ENCODE data around the gene NFE2. TPM values are rescaled to one million over a fixed set of nuclear protein-coding genes. Genes with fewer than 3 reads are reported as not detected.

NFE2 gene
- total RNA-seq, 2 donors from 2014 or later = 0.26 TPM; not detected in 1

- H3K4me1 ChIP-seq = peaks cover 48% of the 10 kb centered on the region
- no peaks in the 10 kb centered on the region for H3K9me3 ChIP-seq
- H3K27ac ChIP-seq = peak within 1 kb of the TSS; percentile 84 to 99 (median 96)
- TF ChIP-seq CTCF (IDR thresholded peaks at IDR 0.05) (peak in 1 of 7 experiments; percentile 17), POLR2A (IDR thresholded peaks at IDR 0.05) (peak; percentile 88 to 99 (median 99))
- 0% methylated on average over 48 of the region's 48 CpGs for WGBS, 2 donors
- DNase-seq (peak; percentile 96 to 100 (median 98)), ATAC-seq (peak; percentile 87)
- no peaks in the 10 kb centered on the region for H3K27me3 ChIP-seq
- H3K4me3 ChIP-seq = peak within 1 kb of the TSS; percentile 52 to 62
- intact Hi-C loops (cut with DNase I) = no loop called here
- peaks cover 8 to 14% of the 10 kb centered on the region in 2 donors for H3K36me3 ChIP-seq (replicated peaks in 1 of 2; ENCODE audit: insufficient read depth in 1 of 2, low read depth in 2 of 2)
These were observed 20.2 kb downstream of the NFE2 start, which contains the start of gene HNRNPA1 for GRCh38 chr12:54280468-54281260. HNRNPA1 (plus strand) TSS chr12:54280726; CDS start chr12:54280808, 82 bp downstream.

- ATAC-seq (peak; percentile 84), DNase-seq (peak; percentile 99 to 100 (median 100))
- intact Hi-C loops (cut with DNase I) = no loop called here
- Histone ChIP-seq H3K27me3 (no peaks in the 10 kb centered on the region), H3K27ac (peak within 1 kb of the TSS; percentile 84 to 99 (median 96)), H3K9me3 (no peaks in the 10 kb centered on the region), H3K36me3 (replicated peaks in 1 of 2; ENCODE audit: insufficient read depth in 1 of 2, low read depth in 2 of 2) (peaks cover 8 to 10% of the 10 kb centered on the region in 2 donors), H3K4me3 (peak within 1 kb of the TSS; percentile 52 to 62), H3K4me1 (peaks cover 42% of the 10 kb centered on the region)
- TF ChIP-seq CTCF (IDR thresholded peaks at IDR 0.05) (no peak), POLR2A (IDR thresholded peaks at IDR 0.05) (peak; percentile 57 to 92 (median 90))
- 1% methylated on average over 24 to 49 of the region's 49 CpGs for WGBS, 2 donors
These were observed 21.0 kb downstream of the NFE2 start, which contains the start of gene CBX5 for GRCh38 chr12:54279632-54280467. CBX5 (minus strand) TSS chr12:54280122; CDS start chr12:54257650, 22,472 bp downstream.

- no peak for TF ChIP-seq CTCF (IDR thresholded peaks at IDR 0.05)
- TF ChIP-seq POLR2A (IDR thresholded peaks at IDR 0.05) = no peak
- H3K36me3 ChIP-seq (replicated peaks in 1 of 2; ENCODE audit: insufficient read depth in 1 of 2, low read depth in 2 of 2) = peaks cover 8 to 10% of the 10 kb centered on the region in 2 donors
- intact Hi-C loops (cut with DNase I) = no loop called here
- no peaks in the 10 kb centered on the region for H3K9me3 ChIP-seq
- ATAC-seq (no peak), DNase-seq (no peak)
- peak overlapping the region; percentile 84 to 99 (median 96) for H3K27ac ChIP-seq
- 0% methylated on average over 10 to 19 of the region's 19 CpGs for WGBS, 2 donors
- no peaks in the 10 kb centered on the region for H3K27me3 ChIP-seq
- H3K4me3 ChIP-seq = peak overlapping the region; percentile 28 to 45
- peaks cover 46% of the 10 kb centered on the region for H3K4me1 ChIP-seq
These were observed 21.6 kb downstream of the NFE2 start for GRCh38 chr12:54279227-54279631.

GRCh38 chr12:54277823-54278276, 23.0 kb downstream of the NFE2 start:
- TF ChIP-seq POLR2A (IDR thresholded peaks at IDR 0.05) (no peak), CTCF (IDR thresholded peaks at IDR 0.05) (no peak)
- Histone ChIP-seq H3K27ac (peak overlapping the region in 3 of 4 donors; percentile 33 to 95 (median 84)), H3K4me1 (peaks cover 39% of the 10 kb centered on the region), H3K4me3 (no peak overlapping the region), H3K9me3 (no peaks in the 10 kb centered on the region), H3K27me3 (no peaks in the 10 kb centered on the region), H3K36me3 (replicated peaks in 1 of 2; ENCODE audit: insufficient read depth in 1 of 2, low read depth in 2 of 2) (peaks cover 2 to 5% of the 10 kb centered on the region in 2 donors)
- ATAC-seq (no peak), DNase-seq (no peak)
- WGBS, 2 donors = 38 to 64% methylated on average over 4 to 5 of the region's 5 CpGs
- intact Hi-C loops (cut with DNase I) = no loop called here
